SJCRH30 (cell line): ENCODE data around the gene DOCK1. TPM values are rescaled to one million over a fixed set of nuclear protein-coding genes. Genes with fewer than 3 reads are reported as not detected.

Experiments
- DNase-seq, 2 experiments: peaks; one replicate each; pipeline ENCODE4 v3.0.0-alpha.2; 2015 to 2020
- H3K27ac ChIP-seq: fragments of 250-450 bp; sonication (Bioruptor Pico); 2 replicates; pipeline ENCODE4 v1.5.1; 2020; ENCODE audit warnings: mild to moderate bottlenecking, moderate library complexity
- H3K27me3 ChIP-seq: fragments of 250-450 bp; sonication (Bioruptor Pico); 2 replicates; pipeline ENCODE4 v1.5.1; 2020; ENCODE audit warnings: mild to moderate bottlenecking, moderate library complexity
- H3K36me3 ChIP-seq: fragments of 250-450 bp; sonication (Bioruptor Pico); 2 replicates; pipeline ENCODE4 v1.5.1; 2020; ENCODE audit warnings: mild to moderate bottlenecking, moderate library complexity
- H3K4me1 ChIP-seq: fragments of 250-450 bp; sonication (Bioruptor Pico); 2 replicates; pipeline ENCODE4 v1.5.1; 2020; ENCODE audit warnings: mild to moderate bottlenecking, moderate library complexity
- H3K4me3 ChIP-seq: fragments of 250-450 bp; sonication (Bioruptor Pico); 2 replicates; pipeline ENCODE4 v1.5.1; 2020; ENCODE audit warnings: mild to moderate bottlenecking, moderate library complexity
- H3K9me3 ChIP-seq: fragments of 250-450 bp; sonication (Bioruptor Pico); replicated peaks from 2 replicates; pipeline ENCODE4 v1.5.1; 2020; ENCODE audit warnings: mild to moderate bottlenecking, moderate library complexity
- total RNA-seq: library from RNA; depleted of rRNA; stranded (reverse); fragments of >200 nt; shearing (Covaris generic); gene quantifications from 2 replicates; pipeline ENCODE4 v1.2.3, GENCODE V29; 2014

Gene DOCK1
- total RNA-seq, 1 experiment from 2014 or later, result 53.8 TPM

- Histone ChIP-seq H3K4me3 (no peak overlapping the region), H3K36me3 (peaks cover 8% of the 10 kb centered on the region), H3K9me3 (no peaks in the 10 kb centered on the region), H3K4me1 (no peaks in the 10 kb centered on the region), H3K27me3 (no peaks in the 10 kb centered on the region), H3K27ac (no peak overlapping the region)
- DNase-seq, result no peak
These were observed 176.7 kb downstream of the DOCK1 start for GRCh38 chr10:127081851-127082345.

- Histone ChIP-seq H3K9me3 (no peaks in the 10 kb centered on the region), H3K4me3 (no peak overlapping the region), H3K27ac (no peak overlapping the region), H3K4me1 (no peaks in the 10 kb centered on the region), H3K27me3 (no peaks in the 10 kb centered on the region), H3K36me3 (peaks cover 8% of the 10 kb centered on the region)
- no peak for DNase-seq
These were observed 177.4 kb downstream of the DOCK1 start for GRCh38 chr10:127082651-127083050.

- no peaks in the 10 kb centered on the region; the same call in none of the 2 replicates for H3K36me3 ChIP-seq
- no peak for DNase-seq
- H3K4me1 ChIP-seq, result no peaks in the 10 kb centered on the region
- no peaks in the 10 kb centered on the region for H3K27me3 ChIP-seq
- no peak overlapping the region for H3K4me3 ChIP-seq
- no peaks in the 10 kb centered on the region for H3K9me3 ChIP-seq
- H3K27ac ChIP-seq, result no peak overlapping the region
These were observed 180.7 kb downstream of the DOCK1 start for GRCh38 chr10:127085957-127086356.

GRCh38 chr10:127088908-127089307 is 183.7 kb downstream of the DOCK1 start:
- no peaks in the 10 kb centered on the region for H3K4me1 ChIP-seq
- H3K36me3 ChIP-seq, result peaks cover 6% of the 10 kb centered on the region; the same call in 1 of the 2 replicates
- no peak overlapping the region for H3K4me3 ChIP-seq

GRCh38 chr10:127089446-127089845 is 184.2 kb downstream of the DOCK1 start:
- H3K27me3 ChIP-seq, result no peaks in the 10 kb centered on the region
- no peaks in the 10 kb centered on the region for H3K4me1 ChIP-seq
- no peak overlapping the region for H3K4me3 ChIP-seq
- no peak overlapping the region for H3K27ac ChIP-seq
- no peaks in the 10 kb centered on the region for H3K9me3 ChIP-seq
- peaks cover 6% of the 10 kb centered on the region; the same call in 1 of the 2 replicates for H3K36me3 ChIP-seq
- no peak for DNase-seq

More at GRCh38 chr10:127088908-127089307, 183.7 kb downstream of the DOCK1 start:
- H3K27me3 ChIP-seq, result no peaks in the 10 kb centered on the region
- H3K9me3 ChIP-seq, result no peaks in the 10 kb centered on the region
- H3K27ac ChIP-seq, result no peak overlapping the region
- no peak for DNase-seq

GRCh38 chr10:127090138-127090537 is 184.9 kb downstream of the DOCK1 start:
- Histone ChIP-seq H3K4me1 (no peaks in the 10 kb centered on the region), H3K9me3 (no peaks in the 10 kb centered on the region), H3K4me3 (no peak overlapping the region), H3K36me3 (peaks cover 6% of the 10 kb centered on the region; the same call in 1 of the 2 replicates), H3K27me3 (no peaks in the 10 kb centered on the region), H3K27ac (no peak overlapping the region)
- no peak for DNase-seq

GRCh38 chr10:127091354-127091753 is 186.1 kb downstream of the DOCK1 start:
- Histone ChIP-seq H3K4me3 (no peak overlapping the region), H3K27ac (no peak overlapping the region), H3K9me3 (no peaks in the 10 kb centered on the region), H3K36me3 (peaks cover 6% of the 10 kb centered on the region; the same call in 1 of the 2 replicates), H3K27me3 (no peaks in the 10 kb centered on the region), H3K4me1 (no peaks in the 10 kb centered on the region)
- DNase-seq, result no peak

- no peak for DNase-seq
- Histone ChIP-seq H3K27me3 (no peaks in the 10 kb centered on the region), H3K9me3 (no peaks in the 10 kb centered on the region), H3K4me3 (no peak overlapping the region), H3K27ac (no peak overlapping the region), H3K4me1 (no peaks in the 10 kb centered on the region), H3K36me3 (peaks cover 6% of the 10 kb centered on the region; the same call in 1 of the 2 replicates)
These were observed 187.7 kb downstream of the DOCK1 start for GRCh38 chr10:127092916-127093315.

- H3K4me3 ChIP-seq, result no peak overlapping the region
- H3K9me3 ChIP-seq, result no peaks in the 10 kb centered on the region
- no peaks in the 10 kb centered on the region for H3K27me3 ChIP-seq
These were observed 189.8 kb downstream of the DOCK1 start for GRCh38 chr10:127094984-127095383.

GRCh38 chr10:127100983-127101615 is 195.9 kb downstream of the DOCK1 start:
- Histone ChIP-seq H3K4me3 (no peak overlapping the region), H3K27ac (no peak overlapping the region), H3K36me3 (no peaks in the 10 kb centered on the region; the same call in 1 of the 2 replicates), H3K27me3 (no peaks in the 10 kb centered on the region), H3K4me1 (no peaks in the 10 kb centered on the region), H3K9me3 (no peaks in the 10 kb centered on the region)
- DNase-seq, result peak in 1 of 2 experiments; percentile 4

More at GRCh38 chr10:127094984-127095383, 189.8 kb downstream of the DOCK1 start:
- no peaks in the 10 kb centered on the region for H3K4me1 ChIP-seq
- peaks cover 6% of the 10 kb centered on the region; the same call in 1 of the 2 replicates for H3K36me3 ChIP-seq
- no peak overlapping the region for H3K27ac ChIP-seq
- DNase-seq, result no peak

GRCh38 chr10:127102176-127102575 is 196.9 kb downstream of the DOCK1 start:
- no peak overlapping the region for H3K4me3 ChIP-seq
- H3K27ac ChIP-seq, result no peak overlapping the region
- DNase-seq, result no peak

GRCh38 chr10:127115100-127115499 is 209.9 kb downstream of the DOCK1 start:
- no peaks in the 10 kb centered on the region for H3K27me3 ChIP-seq
- no peak for DNase-seq
- H3K9me3 ChIP-seq, result no peaks in the 10 kb centered on the region
- H3K36me3 ChIP-seq, result peaks cover 4% of the 10 kb centered on the region; the same call in 1 of the 2 replicates
- H3K4me3 ChIP-seq, result no peak overlapping the region
- no peaks in the 10 kb centered on the region for H3K4me1 ChIP-seq
- H3K27ac ChIP-seq, result no peak overlapping the region

More at GRCh38 chr10:127102176-127102575, 196.9 kb downstream of the DOCK1 start:
- H3K27me3 ChIP-seq, result no peaks in the 10 kb centered on the region
- H3K4me1 ChIP-seq, result no peaks in the 10 kb centered on the region
- H3K36me3 ChIP-seq, result no peaks in the 10 kb centered on the region; the same call in 1 of the 2 replicates
- H3K9me3 ChIP-seq, result no peaks in the 10 kb centered on the region

GRCh38 chr10:127117125-127117524 is 211.9 kb downstream of the DOCK1 start:
- peaks cover 4% of the 10 kb centered on the region; the same call in 1 of the 2 replicates for H3K36me3 ChIP-seq
- H3K4me1 ChIP-seq, result no peaks in the 10 kb centered on the region
- H3K27ac ChIP-seq, result no peak overlapping the region
- H3K9me3 ChIP-seq, result no peaks in the 10 kb centered on the region
- H3K27me3 ChIP-seq, result no peaks in the 10 kb centered on the region
- no peak overlapping the region for H3K4me3 ChIP-seq
- DNase-seq, result peak; percentile 57 to 73

GRCh38 chr10:127118034-127118433 is 212.8 kb downstream of the DOCK1 start:
- H3K9me3 ChIP-seq, result no peaks in the 10 kb centered on the region
- no peak for DNase-seq
- H3K4me3 ChIP-seq, result no peak overlapping the region
- H3K27ac ChIP-seq, result no peak overlapping the region
- H3K27me3 ChIP-seq, result no peaks in the 10 kb centered on the region
- H3K36me3 ChIP-seq, result peaks cover 4% of the 10 kb centered on the region; the same call in 1 of the 2 replicates
- no peaks in the 10 kb centered on the region for H3K4me1 ChIP-seq

- H3K4me3 ChIP-seq, result no peak overlapping the region
- H3K27me3 ChIP-seq, result no peaks in the 10 kb centered on the region
- H3K36me3 ChIP-seq, result peaks cover 2% of the 10 kb centered on the region; the same call in 1 of the 2 replicates
- no peak for DNase-seq
- H3K9me3 ChIP-seq, result no peaks in the 10 kb centered on the region
- H3K4me1 ChIP-seq, result no peaks in the 10 kb centered on the region
- H3K27ac ChIP-seq, result no peak overlapping the region
These were observed 214.7 kb downstream of the DOCK1 start for GRCh38 chr10:127119936-127120335.
